Type B pancreatic cell (in vitro differentiated cells): ENCODE measurements around the gene FTSJ3. TPM values are rescaled to one million over a fixed set of nuclear protein-coding genes. Genes with fewer than 3 reads are reported as not detected.

Source experiments
- DNase-seq: peaks from one replicate; pipeline ENCODE4 v3.0.0; 2021; ENCODE audit warnings: mixed read lengths; ENCODE audit not compliant: unreplicated experiment; ENCODE audit errors: extremely low spot score
- H3K27ac Mint-ChIP-seq: 2 replicates; pipeline ENCODE4 v1.8.0; 2021; ENCODE audit warnings: mild to moderate bottlenecking, mixed read lengths
- H3K27me3 Mint-ChIP-seq: 2 replicates; pipeline ENCODE4 v1.8.0; 2021; ENCODE audit warnings: mixed read lengths
- H3K36me3 Mint-ChIP-seq: 2 replicates; pipeline ENCODE4 v1.8.0; 2021; ENCODE audit warnings: mixed read lengths
- H3K4me1 Mint-ChIP-seq: one replicate; pipeline ENCODE4 v1.8.0; 2021; ENCODE audit warnings: mixed read lengths; ENCODE audit not compliant: unreplicated experiment
- H3K4me3 Mint-ChIP-seq: 2 replicates; pipeline ENCODE4 v1.8.0; 2021; ENCODE audit warnings: mild to moderate bottlenecking, mixed read lengths
- H3K9me3 Mint-ChIP-seq: 2 replicates; pipeline ENCODE4 v1.8.0; 2021; ENCODE audit warnings: mixed read lengths
- total RNA-seq: library from RNA; stranded (reverse); gene quantifications from 2 replicates; pipeline ENCODE4 v1.2.1, GENCODE V29; 2021; ENCODE audit warnings: low replicate concordance
- TF ChIP-seq, protein P1 (sequence below): fragments of 200-600 bp; sonication (generic); conservative IDR thresholded peaks from 2 replicates; pipeline ENCODE4 v1.5.0; 2021; ENCODE audit warnings: antibody characterized with exemption, mild to moderate bottlenecking

The FTSJ3 gene
- total RNA-seq, 1 donor from 2014 or later: 45.2 TPM

DNA sequence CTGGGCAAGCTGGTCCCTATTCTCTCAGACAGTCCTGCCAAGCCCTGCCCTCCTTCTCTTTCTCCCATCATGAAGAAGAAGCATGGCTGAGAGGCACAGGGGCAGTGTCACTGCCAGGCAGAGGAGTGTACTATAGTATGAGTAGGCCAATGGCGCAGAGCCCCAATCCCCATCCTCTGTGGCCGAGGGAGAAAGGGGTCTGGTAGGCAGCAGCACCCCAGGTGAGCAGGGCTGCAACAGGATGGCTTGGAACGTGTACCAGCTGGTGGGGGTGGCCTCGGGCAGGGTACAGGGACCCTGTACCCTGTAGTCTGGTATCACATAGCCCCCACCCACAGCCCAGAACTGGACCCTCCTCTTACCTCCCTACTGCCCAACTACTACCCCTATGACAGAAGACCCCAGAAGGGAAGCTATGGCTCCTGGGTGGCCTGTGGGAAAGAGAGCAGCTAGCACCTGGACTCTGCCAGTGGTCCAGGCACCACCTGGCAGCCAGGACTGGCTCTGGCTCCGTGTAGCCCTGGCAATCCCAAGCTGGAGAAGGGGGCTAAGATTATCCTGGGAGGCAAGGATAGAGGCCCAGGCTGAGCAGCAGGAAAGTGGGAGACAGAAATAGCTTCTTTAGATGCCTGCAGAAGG, 10.6 kb upstream of the FTSJ3 start:
- no peaks in the 10 kb centered on the region for H3K27me3 Mint-ChIP-seq
- DNase-seq: no peak
- TF ChIP-seq, protein P1, sequence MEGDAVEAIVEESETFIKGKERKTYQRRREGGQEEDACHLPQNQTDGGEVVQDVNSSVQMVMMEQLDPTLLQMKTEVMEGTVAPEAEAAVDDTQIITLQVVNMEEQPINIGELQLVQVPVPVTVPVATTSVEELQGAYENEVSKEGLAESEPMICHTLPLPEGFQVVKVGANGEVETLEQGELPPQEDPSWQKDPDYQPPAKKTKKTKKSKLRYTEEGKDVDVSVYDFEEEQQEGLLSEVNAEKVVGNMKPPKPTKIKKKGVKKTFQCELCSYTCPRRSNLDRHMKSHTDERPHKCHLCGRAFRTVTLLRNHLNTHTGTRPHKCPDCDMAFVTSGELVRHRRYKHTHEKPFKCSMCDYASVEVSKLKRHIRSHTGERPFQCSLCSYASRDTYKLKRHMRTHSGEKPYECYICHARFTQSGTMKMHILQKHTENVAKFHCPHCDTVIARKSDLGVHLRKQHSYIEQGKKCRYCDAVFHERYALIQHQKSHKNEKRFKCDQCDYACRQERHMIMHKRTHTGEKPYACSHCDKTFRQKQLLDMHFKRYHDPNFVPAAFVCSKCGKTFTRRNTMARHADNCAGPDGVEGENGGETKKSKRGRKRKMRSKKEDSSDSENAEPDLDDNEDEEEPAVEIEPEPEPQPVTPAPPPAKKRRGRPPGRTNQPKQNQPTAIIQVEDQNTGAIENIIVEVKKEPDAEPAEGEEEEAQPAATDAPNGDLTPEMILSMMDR: no peak
- peaks cover 28% of the 10 kb centered on the region for H3K4me1 Mint-ChIP-seq
- peak overlapping the region; percentile 22 for H3K4me3 Mint-ChIP-seq
- H3K36me3 Mint-ChIP-seq: peaks cover 12% of the 10 kb centered on the region
- H3K9me3 Mint-ChIP-seq: no peaks in the 10 kb centered on the region
- H3K27ac Mint-ChIP-seq: peak overlapping the region; percentile 80

DNA sequence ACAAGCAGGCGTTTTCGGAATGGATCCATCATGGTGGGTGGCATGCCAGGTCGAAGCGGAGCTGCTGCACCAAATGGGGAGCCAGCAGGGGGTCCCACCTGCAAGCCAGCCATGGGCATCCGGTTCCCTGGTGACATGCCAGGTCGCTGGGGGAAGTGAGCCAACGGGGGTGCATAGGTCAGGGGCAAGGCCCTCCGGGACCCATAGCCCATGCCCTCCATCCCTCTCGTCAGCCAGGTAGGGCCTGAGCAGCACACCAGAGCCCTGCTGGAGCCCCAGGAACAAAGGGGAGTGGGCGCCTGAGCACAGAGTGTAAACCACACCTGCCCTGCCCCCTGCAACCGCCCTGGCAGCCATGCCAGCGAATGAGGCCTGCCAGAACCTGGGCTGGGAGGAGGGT, 10.0 kb upstream of the FTSJ3 start:
- DNase-seq: no peak
- no peak overlapping the region for H3K27ac Mint-ChIP-seq
- no peaks in the 10 kb centered on the region for H3K9me3 Mint-ChIP-seq
- peaks cover 12% of the 10 kb centered on the region for H3K36me3 Mint-ChIP-seq
- TF ChIP-seq, protein P1: no peak
- no peaks in the 10 kb centered on the region for H3K27me3 Mint-ChIP-seq
- peaks cover 28% of the 10 kb centered on the region for H3K4me1 Mint-ChIP-seq
- H3K4me3 Mint-ChIP-seq: no peak overlapping the region

DNA sequence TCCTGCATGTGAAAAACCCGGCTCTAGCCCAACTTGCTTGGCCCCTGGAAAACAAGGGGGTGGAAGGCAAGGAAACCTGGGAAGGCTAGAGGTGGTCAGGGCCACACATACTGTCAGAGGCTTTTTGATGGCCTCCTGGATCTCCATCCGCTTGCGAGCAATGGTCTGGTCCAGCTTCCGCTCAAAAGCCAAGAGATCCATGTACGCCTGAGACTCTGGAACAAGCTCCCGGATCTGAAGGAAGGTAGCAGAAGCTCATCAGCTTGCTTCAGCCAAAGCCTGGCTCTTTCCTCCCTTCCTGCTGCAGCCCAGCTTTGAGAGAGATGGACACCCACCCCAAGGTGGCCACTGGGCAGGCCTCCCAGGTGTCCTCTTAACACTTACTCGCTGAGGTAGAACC, 9.3 kb upstream of the FTSJ3 start:
- Mint-ChIP-seq H3K9me3 (no peaks in the 10 kb centered on the region), H3K27me3 (no peaks in the 10 kb centered on the region), H3K27ac (no peak overlapping the region), H3K4me1 (peaks cover 28% of the 10 kb centered on the region), H3K36me3 (peaks cover 14% of the 10 kb centered on the region), H3K4me3 (no peak overlapping the region)
- TF ChIP-seq, protein P1: no peak
- no peak for DNase-seq

DNA sequence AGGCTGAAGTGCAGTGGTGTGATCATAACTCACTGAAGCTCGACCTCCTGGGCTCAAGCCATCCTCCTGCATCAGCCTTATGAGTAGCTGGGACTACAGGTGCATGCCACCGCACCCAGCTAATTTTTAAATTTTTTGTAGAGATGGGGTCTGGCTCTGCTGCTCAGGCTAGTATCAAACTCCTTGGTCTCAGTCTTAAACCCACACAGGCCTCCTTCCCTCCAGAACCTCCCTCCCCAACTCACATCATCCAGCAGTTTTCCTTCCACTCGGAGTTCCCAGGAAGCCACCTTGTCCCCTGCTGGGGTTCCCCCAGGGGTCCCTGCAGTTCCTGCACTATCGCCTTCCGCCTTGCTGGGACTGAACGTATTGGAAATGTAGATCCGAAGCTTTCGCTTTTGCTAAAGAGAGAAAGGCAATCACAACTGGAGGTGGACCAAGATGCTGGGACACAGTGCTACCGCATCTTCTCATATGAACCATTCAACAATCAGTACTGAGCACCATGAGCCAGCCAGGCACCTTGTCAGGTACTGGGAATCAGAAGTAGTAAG, 7.8 kb upstream of the FTSJ3 start:
- TF ChIP-seq, protein P1: no peak
- DNase-seq: no peak
- H3K27ac Mint-ChIP-seq: peak overlapping the region; percentile 62
- peaks cover 26% of the 10 kb centered on the region for H3K36me3 Mint-ChIP-seq
- peaks cover 17% of the 10 kb centered on the region for H3K4me1 Mint-ChIP-seq
- H3K27me3 Mint-ChIP-seq: no peaks in the 10 kb centered on the region
- H3K4me3 Mint-ChIP-seq: no peak overlapping the region
- H3K9me3 Mint-ChIP-seq: no peaks in the 10 kb centered on the region

DNA sequence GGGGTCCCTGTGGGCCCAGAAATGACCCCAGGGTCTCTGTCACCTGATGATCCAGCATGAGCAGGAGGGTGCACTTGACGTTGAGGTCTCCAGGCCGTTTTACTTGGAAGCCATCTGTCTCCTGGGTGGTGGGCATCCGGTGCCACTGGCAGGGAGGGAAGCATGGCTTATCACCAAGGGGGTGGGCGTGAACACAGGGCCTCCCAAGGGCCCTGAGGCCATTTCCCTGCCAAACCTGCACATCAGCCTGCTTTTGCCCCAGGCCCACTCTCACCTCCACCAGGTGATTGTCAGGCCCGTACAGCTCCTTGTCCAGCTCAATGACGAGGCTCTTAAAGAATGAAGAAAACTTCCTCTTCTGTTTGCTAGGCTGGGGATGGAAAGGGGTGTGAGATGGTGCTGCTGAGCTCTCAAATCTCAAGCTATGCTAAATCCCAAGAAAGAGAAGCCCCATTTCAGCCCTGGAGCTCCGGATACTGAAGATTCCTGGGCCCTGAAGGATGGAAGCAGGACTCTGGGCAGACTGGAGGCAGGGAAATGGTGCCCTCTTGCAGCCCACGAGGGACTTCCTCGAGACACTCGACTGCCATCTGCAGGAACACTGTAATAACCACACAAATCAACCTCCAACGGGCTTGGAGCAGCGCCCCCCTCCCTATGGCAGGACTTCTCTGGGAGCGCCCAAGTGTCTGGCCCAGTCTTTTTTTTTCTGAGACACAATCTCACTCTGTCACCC, 7.1 kb upstream of the FTSJ3 start:
- Mint-ChIP-seq H3K9me3 (no peaks in the 10 kb centered on the region), H3K4me3 (no peak overlapping the region), H3K27me3 (no peaks in the 10 kb centered on the region), H3K36me3 (peaks cover 33% of the 10 kb centered on the region), H3K4me1 (peaks cover 17% of the 10 kb centered on the region), H3K27ac (peak overlapping the region; percentile 62)
- TF ChIP-seq, protein P1: peak; percentile 70
- DNase-seq: no peak
